Breast epithelium (tissue), 3 donors: ENCODE data around the gene SOX10.

Experiments
- CTCF ChIP-seq, 3 donors: fragments of 450-650 bp; IDR thresholded peaks; one replicate each; pipeline ENCODE4 v1.5.1; 2016 to 2017; ENCODE audit warnings: antibody characterized with exemption in 3 of 3, mild to moderate bottlenecking in 3 of 3, moderate library complexity in 3 of 3
- POLR2AphosphoS5 ChIP-seq, 3 donors: sonication (generic); formaldehyde crosslinking; IDR thresholded peaks; one replicate each; pipeline ENCODE4 v1.6.1; 2017; ENCODE audit warnings: antibody characterized with exemption in 3 of 3

- TF ChIP-seq CTCF (IDR thresholded peaks at IDR 0.05) (no peak), POLR2AphosphoS5 (IDR thresholded peaks at IDR 0.05) (no peak)
Measured at GRCh38 chr22:37986371-37986770, 2.0 kb upstream of the SOX10 start.
